Measurements from ENCODE around the gene SPDYE5.
"Not testable (repeated sequence)": the region's sequence is repeated elsewhere in the genome, so short reads cannot be mapped to it uniquely, and the experiment has no call there.

The SPDYE5 gene

GRCh38 chr7:75492020-75492419 is at the start of gene SPDYE5:
Gene SPDYE5 (plus strand): TSS chr7:75492320. CDS start chr7:75494048, 1,728 bp downstream.
- H3K27me3 ChIP-seq (ENCODE audit: insufficient read depth, poor library complexity, severe bottlenecking); H3K4me1 ChIP-seq (ENCODE audit: insufficient read depth, poor library complexity, severe bottlenecking); H3K27ac ChIP-seq (ENCODE audit: poor library complexity, severe bottlenecking); DNase-seq (ENCODE audit: low spot score); ATAC-seq (ENCODE audit: low read depth); H3K36me3 ChIP-seq (ENCODE audit: low read depth); H3K9me3 ChIP-seq (ENCODE audit: severe bottlenecking); H3K4me3 ChIP-seq (ENCODE audit: severe bottlenecking): not testable (repeated sequence)

- not testable (repeated sequence) for H3K27ac ChIP-seq (ENCODE audit: poor library complexity, severe bottlenecking); H3K27me3 ChIP-seq (ENCODE audit: insufficient read depth, poor library complexity, severe bottlenecking); H3K9me3 ChIP-seq (ENCODE audit: severe bottlenecking); H3K4me1 ChIP-seq (ENCODE audit: insufficient read depth, poor library complexity, severe bottlenecking); DNase-seq (ENCODE audit: low spot score)
- peaks cover 25% of the 10 kb centered on the region for H3K36me3 ChIP-seq (ENCODE audit: low read depth)
- peak overlapping the region; percentile 97 for H3K4me3 ChIP-seq (ENCODE audit: severe bottlenecking)
- peak; percentile 79 for ATAC-seq (ENCODE audit: low read depth)
These were observed 49.5 kb upstream of the SPDYE5 start for GRCh38 chr7:75442465-75443111.

- DNase-seq (ENCODE audit: low spot score); ATAC-seq (ENCODE audit: low read depth); H3K9me3 ChIP-seq (ENCODE audit: severe bottlenecking): not testable (repeated sequence)
These were observed 42.2 kb upstream of the SPDYE5 start for GRCh38 chr7:75449946-75450345.

GRCh38 chr7:75452494-75452955 is 39.6 kb upstream of the SPDYE5 start:
- peak; percentile 32 for TF ChIP-seq CTCF (IDR thresholded peaks at IDR 0.05; ENCODE audit: poor library complexity, severe bottlenecking)
- not testable (repeated sequence) for H3K4me3 ChIP-seq (ENCODE audit: severe bottlenecking); H3K36me3 ChIP-seq (ENCODE audit: low read depth); H3K27ac ChIP-seq (ENCODE audit: poor library complexity, severe bottlenecking); DNase-seq (ENCODE audit: low spot score); H3K9me3 ChIP-seq (ENCODE audit: severe bottlenecking); H3K27me3 ChIP-seq (ENCODE audit: insufficient read depth, poor library complexity, severe bottlenecking); H3K4me1 ChIP-seq (ENCODE audit: insufficient read depth, poor library complexity, severe bottlenecking)
- peak; percentile 92 for ATAC-seq (ENCODE audit: low read depth)

More at GRCh38 chr7:75449946-75450345, 42.2 kb upstream of the SPDYE5 start:
- H3K4me3 ChIP-seq (ENCODE audit: severe bottlenecking); H3K36me3 ChIP-seq (ENCODE audit: low read depth); H3K4me1 ChIP-seq (ENCODE audit: insufficient read depth, poor library complexity, severe bottlenecking); H3K27ac ChIP-seq (ENCODE audit: poor library complexity, severe bottlenecking); H3K27me3 ChIP-seq (ENCODE audit: insufficient read depth, poor library complexity, severe bottlenecking): not testable (repeated sequence)

GRCh38 chr7:75456403-75456802 is 35.7 kb upstream of the SPDYE5 start:
- H3K4me1 ChIP-seq (ENCODE audit: insufficient read depth, poor library complexity, severe bottlenecking); H3K36me3 ChIP-seq (ENCODE audit: low read depth); H3K4me3 ChIP-seq (ENCODE audit: severe bottlenecking); H3K27me3 ChIP-seq (ENCODE audit: insufficient read depth, poor library complexity, severe bottlenecking); ATAC-seq (ENCODE audit: low read depth); H3K9me3 ChIP-seq (ENCODE audit: severe bottlenecking); DNase-seq (ENCODE audit: low spot score); H3K27ac ChIP-seq (ENCODE audit: poor library complexity, severe bottlenecking): not testable (repeated sequence)

- H3K4me3 ChIP-seq (ENCODE audit: severe bottlenecking); H3K27ac ChIP-seq (ENCODE audit: poor library complexity, severe bottlenecking); ATAC-seq (ENCODE audit: low read depth): not testable (repeated sequence)
These were observed 34.1 kb upstream of the SPDYE5 start for GRCh38 chr7:75458034-75458433.

GRCh38 chr7:75460541-75460940 is 31.6 kb upstream of the SPDYE5 start:
- H3K27ac ChIP-seq (ENCODE audit: poor library complexity, severe bottlenecking); H3K4me3 ChIP-seq (ENCODE audit: severe bottlenecking); H3K36me3 ChIP-seq (ENCODE audit: low read depth); H3K4me1 ChIP-seq (ENCODE audit: insufficient read depth, poor library complexity, severe bottlenecking); H3K27me3 ChIP-seq (ENCODE audit: insufficient read depth, poor library complexity, severe bottlenecking); ATAC-seq (ENCODE audit: low read depth); H3K9me3 ChIP-seq (ENCODE audit: severe bottlenecking); DNase-seq (ENCODE audit: low spot score): not testable (repeated sequence)

More at GRCh38 chr7:75458034-75458433, 34.1 kb upstream of the SPDYE5 start:
- not testable (repeated sequence) for H3K4me1 ChIP-seq (ENCODE audit: insufficient read depth, poor library complexity, severe bottlenecking); H3K27me3 ChIP-seq (ENCODE audit: insufficient read depth, poor library complexity, severe bottlenecking); DNase-seq (ENCODE audit: low spot score); H3K9me3 ChIP-seq (ENCODE audit: severe bottlenecking); H3K36me3 ChIP-seq (ENCODE audit: low read depth)

- not testable (repeated sequence) for H3K9me3 ChIP-seq (ENCODE audit: severe bottlenecking); H3K27ac ChIP-seq (ENCODE audit: poor library complexity, severe bottlenecking); H3K36me3 ChIP-seq (ENCODE audit: low read depth); H3K4me1 ChIP-seq (ENCODE audit: insufficient read depth, poor library complexity, severe bottlenecking); DNase-seq (ENCODE audit: low spot score); H3K27me3 ChIP-seq (ENCODE audit: insufficient read depth, poor library complexity, severe bottlenecking); ATAC-seq (ENCODE audit: low read depth); H3K4me3 ChIP-seq (ENCODE audit: severe bottlenecking)
These were observed 22.0 kb upstream of the SPDYE5 start for GRCh38 chr7:75470166-75470565.

- H3K4me3 ChIP-seq (ENCODE audit: severe bottlenecking); DNase-seq (ENCODE audit: low spot score); H3K36me3 ChIP-seq (ENCODE audit: low read depth); H3K27me3 ChIP-seq (ENCODE audit: insufficient read depth, poor library complexity, severe bottlenecking); H3K9me3 ChIP-seq (ENCODE audit: severe bottlenecking); H3K27ac ChIP-seq (ENCODE audit: poor library complexity, severe bottlenecking); ATAC-seq (ENCODE audit: low read depth); H3K4me1 ChIP-seq (ENCODE audit: insufficient read depth, poor library complexity, severe bottlenecking): not testable (repeated sequence)
These were observed 14.7 kb upstream of the SPDYE5 start for GRCh38 chr7:75477457-75477856.

GRCh38 chr7:75480313-75480712 is 11.8 kb upstream of the SPDYE5 start:
- H3K4me3 ChIP-seq (ENCODE audit: severe bottlenecking); ATAC-seq (ENCODE audit: low read depth): not testable (repeated sequence)

More at GRCh38 chr7:75480313-75480712, 11.8 kb upstream of the SPDYE5 start:
- H3K27me3 ChIP-seq (ENCODE audit: insufficient read depth, poor library complexity, severe bottlenecking); H3K27ac ChIP-seq (ENCODE audit: poor library complexity, severe bottlenecking); H3K9me3 ChIP-seq (ENCODE audit: severe bottlenecking); H3K4me1 ChIP-seq (ENCODE audit: insufficient read depth, poor library complexity, severe bottlenecking); DNase-seq (ENCODE audit: low spot score); H3K36me3 ChIP-seq (ENCODE audit: low read depth): not testable (repeated sequence)

All from RWPE2 (cell line).